H1 (cell line): ENCODE measurements around the gene TXLNA.

Experiments used
- CEBPB ChIP-seq: IDR thresholded peaks from 2 replicates; pipeline ENCODE4 v1.6.1; 2012; ENCODE audit warnings: low read depth, low read length
- CTCF ChIP-seq, 3 experiments: IDR thresholded peaks; 1 replicate in 2 of 3; 2 replicates in 1 of 3; pipeline versions ENCODE4 v1.5.1 to v1.6.1; 2011; ENCODE audit warnings: low read length in 3 of 3, mild to moderate bottlenecking in 3 of 3, inconsistent platforms in 2 of 3, low read depth in 1 of 3, moderate library complexity in 1 of 3; ENCODE audit not compliant: insufficient read depth in 1 of 3; ENCODE audit errors: control extremely low read depth in 1 of 3
- EP300 ChIP-seq, 2 experiments: IDR thresholded peaks; 1 replicate in 1 of 2; 2 replicates in 1 of 2; pipeline ENCODE4 v1.6.1; 2011 to 2012; ENCODE audit warnings: low read depth in 2 of 2, low read length in 2 of 2, mild to moderate bottlenecking in 2 of 2, borderline replicate concordance in 1 of 2, inconsistent platforms in 1 of 2, moderate library complexity in 1 of 2
- EZH2 ChIP-seq: fragments of 200-600 bp; sonication (generic); IDR thresholded peaks from 2 replicates; pipeline ENCODE4 v1.7.1; 2012; ENCODE audit warnings: low read depth, mild to moderate bottlenecking, moderate library complexity, low read length, inconsistent platforms; ENCODE audit not compliant: severe bottlenecking
- GABPA ChIP-seq: IDR thresholded peaks from 2 replicates; pipeline ENCODE4 v1.6.1; 2011; ENCODE audit warnings: mild to moderate bottlenecking, low read length, moderate library complexity, borderline replicate concordance; ENCODE audit not compliant: insufficient read depth
- POLR2A ChIP-seq, 2 experiments: IDR thresholded peaks; 1 replicate in 1 of 2; 2 replicates in 1 of 2; pipeline ENCODE4 v1.6.1; 2011; ENCODE audit warnings: low read depth in 2 of 2, low read length in 2 of 2, mild to moderate bottlenecking in 2 of 2; ENCODE audit errors: control extremely low read depth in 1 of 2
- RFX5 ChIP-seq: IDR thresholded peaks from 2 replicates; pipeline ENCODE4 v1.6.1; 2011; ENCODE audit warnings: low read depth, low read length, improper control_type of control experiment, borderline replicate concordance
- SP1 ChIP-seq: IDR thresholded peaks from 2 replicates; pipeline ENCODE4 v1.6.1; 2011; ENCODE audit warnings: low read depth, low read length
- SRF ChIP-seq: IDR thresholded peaks from 2 replicates; pipeline ENCODE4 v1.6.1; 2011; ENCODE audit warnings: mild to moderate bottlenecking, low read depth, low read length, moderate library complexity
- TAF1 ChIP-seq: IDR thresholded peaks from 2 replicates; pipeline ENCODE4 v1.6.1; 2011; ENCODE audit warnings: mild to moderate bottlenecking, low read depth, low read length
- TEAD4 ChIP-seq: IDR thresholded peaks from 2 replicates; pipeline ENCODE4 v1.6.1; 2012; ENCODE audit warnings: low read depth, low read length, inconsistent platforms, mixed read lengths
- USF2 ChIP-seq: IDR thresholded peaks from 2 replicates; pipeline ENCODE4 v1.6.1; 2011; ENCODE audit warnings: low read length, improper control_type of control experiment

- TF ChIP-seq EP300 (IDR thresholded peaks at IDR 0.05; ENCODE audit: borderline replicate concordance in 1 of 2, low read depth in 2 of 2, low read length in 2 of 2), result no peak
- no peak for TF ChIP-seq SRF
- TF ChIP-seq USF2, result no peak
- TF ChIP-seq CTCF (IDR thresholded peaks at IDR 0.05; ENCODE audit: control extremely low read depth in 1 of 3, insufficient read depth in 1 of 3, low read depth in 1 of 3, low read length in 3 of 3), result no peak
- no peak for TF ChIP-seq RFX5
- no peak for TF ChIP-seq CEBPB
- no peak for TF ChIP-seq TAF1
- no peak for TF ChIP-seq EZH2
- TF ChIP-seq TEAD4, result no peak
- no peak for TF ChIP-seq POLR2A (IDR thresholded peaks at IDR 0.05; ENCODE audit: control extremely low read depth in 1 of 2, low read depth in 2 of 2, low read length in 2 of 2)
- no peak for TF ChIP-seq SP1
- TF ChIP-seq GABPA, result no peak
Observed at GRCh38 chr1:32224285-32224684, 44.8 kb downstream of the TXLNA start.
